IMR-90 (cell line): ENCODE data around the gene CHI3L1. TPM values are rescaled to one million over a fixed set of nuclear protein-coding genes. Genes with fewer than 3 reads are reported as not detected.

ENCODE experiments used
- ATAC-seq: fragments of 200-7000 bp; cut with Tn5 transposase; 2 replicates; pipeline ENCODE4 v1.9.1; 2020; ENCODE audit warnings: low read depth, mild to moderate bottlenecking, moderate library complexity
- BruUV-seq: library from RNA; stranded (reverse); fragments of 400-500 nt; replicated peaks from 2 replicates; lab custom pipeline; 2021; lab: Mats Ljungman, UMichigan
- CTCF ChIA-PET: fragments of 300-600 bp; formaldehyde crosslinking; extraction: SDS; loops from one replicate; lab custom pipeline; 2021; ENCODE audit warnings: antibody characterized with exemption; lab: Yijun Ruan, JAX
- POLR2A ChIA-PET: fragments of 300-600 bp; sonication (Branson Sonifier 250); formaldehyde crosslinking; loops from one replicate; lab custom pipeline; 2022; ENCODE audit warnings: antibody characterized with exemption; ENCODE audit not compliant: unreplicated experiment; lab: Charles Lee
- DNase-seq: peaks from one replicate; pipeline ENCODE4 v3.0.0; 2013
- H2AFZ ChIP-seq: replicated peaks from 2 replicates; pipeline ENCODE3; 2013; ENCODE audit warnings: low read length, mild to moderate bottlenecking; ENCODE audit not compliant: poor library complexity
- H2AK5ac ChIP-seq: 2 replicates; pipeline ENCODE4 v1.6.1; 2013; ENCODE audit warnings: low read depth, low read length, inconsistent platforms
- H2AK9ac ChIP-seq: replicated peaks from 2 replicates; pipeline ENCODE3; 2013; ENCODE audit warnings: mild to moderate bottlenecking, low read depth, low read length, moderate library complexity; ENCODE audit not compliant: poor library complexity
- H2BK120ac ChIP-seq: 2 replicates; pipeline ENCODE4 v1.6.1; 2013; ENCODE audit warnings: low read depth, low read length, inconsistent platforms
- H2BK15ac ChIP-seq: 3 replicates; pipeline ENCODE4 v1.6.1; 2013; ENCODE audit warnings: low read depth, low read length, inconsistent platforms
- H2BK20ac ChIP-seq: 2 replicates; pipeline ENCODE4 v1.6.1; 2013; ENCODE audit warnings: low read depth, mild to moderate bottlenecking, inconsistent platforms, low read length, moderate library complexity
- H2BK5ac ChIP-seq: 2 replicates; pipeline ENCODE4 v1.6.1; 2013; ENCODE audit warnings: mild to moderate bottlenecking, low read depth, low read length, inconsistent platforms; ENCODE audit not compliant: poor library complexity, severe bottlenecking
- H3K14ac ChIP-seq: replicated peaks from 2 replicates; pipeline ENCODE4 v1.6.1; 2013; ENCODE audit warnings: low read depth, low read length, inconsistent platforms
- H3K18ac ChIP-seq: 2 replicates; pipeline ENCODE4 v1.6.1; 2013; ENCODE audit warnings: low read depth, low read length, control low read depth
- H3K23ac ChIP-seq: 2 replicates; pipeline ENCODE4 v1.6.1; 2013; ENCODE audit warnings: low read depth, low read length, inconsistent platforms
- H3K27ac ChIP-seq: 2 replicates; pipeline ENCODE4 v1.5.1; 2013; ENCODE audit warnings: mild to moderate bottlenecking, control low read depth, low read length; ENCODE audit not compliant: insufficient read depth
- H3K27me3 ChIP-seq: 2 replicates; pipeline ENCODE4 v1.6.1; 2013; ENCODE audit warnings: low read length; ENCODE audit not compliant: control insufficient read depth, insufficient read depth
- H3K36me3 ChIP-seq: 2 replicates; pipeline ENCODE4 v1.6.1; 2013; ENCODE audit warnings: low read length, mixed read lengths; ENCODE audit not compliant: control insufficient read depth, insufficient read depth
- H3K4ac ChIP-seq: 2 replicates; pipeline ENCODE4 v1.6.1; 2013; ENCODE audit warnings: low read depth, low read length, inconsistent platforms
- H3K4me1 ChIP-seq: 2 replicates; pipeline ENCODE4 v1.6.1; 2013; ENCODE audit warnings: low read length, mixed read lengths; ENCODE audit not compliant: control insufficient read depth, insufficient read depth
- H3K4me2 ChIP-seq: 2 replicates; pipeline ENCODE4 v1.6.1; 2013; ENCODE audit warnings: low read depth, mild to moderate bottlenecking, control low read depth, low read length, moderate library complexity
- H3K4me3 ChIP-seq: 2 replicates; pipeline ENCODE4 v1.5.1; 2013; ENCODE audit warnings: low read depth, mild to moderate bottlenecking, control low read depth, low read length, moderate library complexity; ENCODE audit not compliant: insufficient read depth
- H3K56ac ChIP-seq: 2 replicates; pipeline ENCODE4 v1.6.1; 2013; ENCODE audit warnings: low read length, inconsistent platforms; ENCODE audit not compliant: insufficient read depth; ENCODE audit errors: extremely low read depth
- H3K79me1 ChIP-seq, 2 experiments: 2 replicates each; pipeline ENCODE4 v1.6.1; 2013; ENCODE audit warnings: low read length in 2 of 2, inconsistent platforms in 1 of 2, low read depth in 1 of 2
- H3K9ac ChIP-seq: 2 replicates; pipeline ENCODE4 v1.6.1; 2013; ENCODE audit warnings: low read depth, low read length, control low read depth
- H3K9me1 ChIP-seq: 2 replicates; pipeline ENCODE4 v1.6.1; 2013; ENCODE audit warnings: low read length, inconsistent platforms; ENCODE audit not compliant: insufficient read depth
- H3K9me3 ChIP-seq: 2 replicates; pipeline ENCODE4 v1.6.1; 2013; ENCODE audit warnings: low read length; ENCODE audit not compliant: control insufficient read depth, insufficient read depth
- H4K20me1 ChIP-seq: 2 replicates; pipeline ENCODE4 v1.6.1; 2013; ENCODE audit warnings: low read length, inconsistent platforms; ENCODE audit not compliant: insufficient read depth
- H4K5ac ChIP-seq: 2 replicates; pipeline ENCODE4 v1.6.1; 2013; ENCODE audit warnings: mild to moderate bottlenecking, low read depth, low read length, control low read depth
- H4K8ac ChIP-seq, 2 experiments: 2 replicates each; pipeline ENCODE4 v1.6.1; 2013; ENCODE audit warnings: low read depth in 2 of 2, low read length in 2 of 2, control low read depth in 1 of 2, inconsistent platforms in 1 of 2
- H4K91ac ChIP-seq: 2 replicates; pipeline ENCODE4 v1.6.1; 2013; ENCODE audit warnings: low read depth, low read length, inconsistent platforms; ENCODE audit not compliant: insufficient read depth
- BHLHE40 ChIP-seq: fragments of 150-350 bp; IDR thresholded peaks from 2 replicates; pipeline ENCODE4 v1.6.1; 2016; ENCODE audit warnings: mild to moderate bottlenecking, low read depth, low read length
- CTCF ChIP-seq: conservative IDR thresholded peaks from 2 replicates; pipeline ENCODE4 v1.5.1; 2012; ENCODE audit warnings: mild to moderate bottlenecking, low read depth, low read length, improper control_type of control experiment
- ELK1 ChIP-seq: fragments of 150-350 bp; IDR thresholded peaks from 2 replicates; pipeline ENCODE4 v1.6.1; 2016; ENCODE audit warnings: low read depth, mild to moderate bottlenecking, low read length, moderate library complexity, borderline replicate concordance
- FOS ChIP-seq: fragments of 150-350 bp; IDR thresholded peaks from 2 replicates; pipeline ENCODE4 v1.6.1; 2016; ENCODE audit warnings: low read depth, low read length
- NFE2L2 ChIP-seq: fragments of 150-350 bp; IDR thresholded peaks from 2 replicates; pipeline ENCODE4 v1.6.1; 2016; ENCODE audit warnings: low read depth, mild to moderate bottlenecking, low read length
- POLR2A ChIP-seq: IDR thresholded peaks from 2 replicates; pipeline ENCODE4 v1.6.1; 2012; ENCODE audit warnings: mild to moderate bottlenecking, low read depth, low read length
- RAD21 ChIP-seq: IDR thresholded peaks from 2 replicates; pipeline ENCODE4 v1.6.1; 2012; ENCODE audit warnings: low read length, improper control_type of control experiment
- RFX5 ChIP-seq: IDR thresholded peaks from 2 replicates; pipeline ENCODE4 v1.8.0; 2012; ENCODE audit warnings: low read depth, mild to moderate bottlenecking, low read length, moderate library complexity
- SMC3 ChIP-seq: fragments of 150-350 bp; IDR thresholded peaks from 2 replicates; pipeline ENCODE4 v1.6.1; 2016; ENCODE audit warnings: low read depth, mild to moderate bottlenecking, antibody characterized with exemption, low read length, moderate library complexity
- WGBS, 2 experiments: methylation state at CpG; one replicate each; pipeline versions ENCODE4 v1.1.5 to v1.1.7; 2013; ENCODE audit warnings: missing lambda C conversion rate in 2 of 2; ENCODE audit not compliant: insufficient read length in 1 of 2; ENCODE audit errors: extremely low coverage in 2 of 2; 5-methylcytosine and 5-hydroxymethylcytosine counted together
- dilution Hi-C: fragments of 300-500 bp; cut with HindIII; formaldehyde crosslinking; loops from one replicate; pipeline ENCODE4 v1.14.3; 2018; ENCODE audit warnings: low sequenced_read_pairs; ENCODE audit not compliant: unreplicated experiment
- in situ Hi-C: fragments of 300-500 bp; cut with MboI; formaldehyde crosslinking; loops from 3 replicates; pipeline ENCODE4 v1.14.3; 2019; ENCODE audit warnings: low sequenced_read_pairs, inconsistent platforms, mixed read lengths
- intact Hi-C: fragments of 100-400 bp; cut with micrococcal nuclease; formaldehyde crosslinking; loops from 2 replicates; pipeline ENCODE4 v1.10.0; 2022
- polyA plus RNA-seq, 3 experiments: library from polyadenylated mRNA; depleted of rRNA; stranded (reverse); fragments of >200 nt; gene quantifications; 2 replicates each; pipeline ENCODE4 v1.2.3, GENCODE V29; 2012; ENCODE audit warnings: low replicate concordance in 1 of 3
- total RNA-seq: library from RNA; depleted of rRNA; stranded (reverse); fragments of >200 nt; gene quantifications from 2 replicates; pipeline ENCODE4 v1.2.3, GENCODE V29; 2012

Gene CHI3L1
- total and polyA plus RNA-seq, 2 of the 4 experiments (the other 2 are of a cell fraction): 0.17 TPM; not detected in 1

- DNase-seq (no peak), ATAC-seq (no peak)
- no peak overlapping the region for H4K8ac ChIP-seq
- no peak overlapping the region for H3K18ac ChIP-seq
- ChIA-PET CTCF (no interaction called here), POLR2A (no interaction called here)
- intact Hi-C loops: no loop called here
- H2BK5ac ChIP-seq: no peak overlapping the region
- no peak overlapping the region for H3K9ac ChIP-seq
- no peak overlapping the region for H3K23ac ChIP-seq
- H3K4me2 ChIP-seq: no peak overlapping the region
- H4K20me1 ChIP-seq: no peaks in the 10 kb centered on the region
- in situ Hi-C loops: no loop called here
- BruUV-seq: no TSS peak
- no CpG with 5 or more reads among the region's 7 CpGs for WGBS, 2 experiments
- no peaks in the 10 kb centered on the region; the same call in 1 of the 2 replicates for H3K27me3 ChIP-seq
- no peaks in the 10 kb centered on the region for H3K9me1 ChIP-seq
- no peak overlapping the region for H2BK120ac ChIP-seq
- no peak overlapping the region for H3K27ac ChIP-seq
- no peak overlapping the region for H4K5ac ChIP-seq
- no peak overlapping the region for H2BK15ac ChIP-seq
- TF ChIP-seq RFX5 (no peak), NFE2L2 (no peak), POLR2A (no peak), RAD21 (no peak), SMC3 (no peak), BHLHE40 (no peak), CTCF (no peak), ELK1 (no peak), FOS (no peak)
- no peak overlapping the region for H4K91ac ChIP-seq
- no peaks in the 10 kb centered on the region for H3K36me3 ChIP-seq
- no peak overlapping the region for H3K56ac ChIP-seq
- H3K4me1 ChIP-seq: peaks cover 8% of the 10 kb centered on the region
- no peak overlapping the region for H2AK9ac ChIP-seq
- H2AK5ac ChIP-seq: no peak overlapping the region
- H2BK20ac ChIP-seq: no peak overlapping the region
- no peak overlapping the region for H3K4ac ChIP-seq
- H2AFZ ChIP-seq: no peak overlapping the region
- no peak overlapping the region for H3K14ac ChIP-seq
- no peaks in the 10 kb centered on the region for H3K79me1 ChIP-seq
- no peaks in the 10 kb centered on the region for H3K9me3 ChIP-seq
- no peak overlapping the region for H3K4me3 ChIP-seq
- dilution Hi-C loops: no loop called here
Observed at GRCh38 chr1:203149188-203149840, 37.2 kb downstream of the CHI3L1 start.
